ENCODE measurements around the gene CLDN20. TPM values are rescaled to one million over a fixed set of nuclear protein-coding genes. Genes with fewer than 3 reads are reported as not detected.

The CLDN20 gene
- total and polyA plus RNA-seq, 3 donors from 2014 or later, result 0.26 TPM; not detected in 2

- Histone ChIP-seq H3K27me3 (no peaks in the 10 kb centered on the region), H3K4me3 (peak overlapping the region; percentile 82 to 83), H3K36me3 (ENCODE audit: low read depth, missing control alignments) (no peaks in the 10 kb centered on the region), H3K27ac (peak overlapping the region; percentile 48 to 75), H3K4me1 (peaks cover 11% of the 10 kb centered on the region), H3K9me3 (no peaks in the 10 kb centered on the region)
- no peak for TF ChIP-seq CTCF (IDR thresholded peaks at IDR 0.05)
- no peak for TF ChIP-seq POLR2A (IDR thresholded peaks at IDR 0.05)
- peak; percentile 67 for DNase-seq
- WGBS, 2 donors, result 1% methylated on average over 18 to 20 of the region's 20 CpGs
- intact Hi-C loops (cut with DNase I; ENCODE audit: low total_unique reads), result no loop called here
Measured at GRCh38 chr6:155314773-155315515, 51.1 kb downstream of the CLDN20 start.

- Histone ChIP-seq H3K9me3 (no peaks in the 10 kb centered on the region), H3K4me1 (peaks cover 11% of the 10 kb centered on the region), H3K4me3 (peak overlapping the region in 1 of 2 donors; percentile 82), H3K27ac (peak overlapping the region in 1 of 2 donors; percentile 75), H3K27me3 (no peaks in the 10 kb centered on the region), H3K36me3 (ENCODE audit: low read depth, missing control alignments) (no peaks in the 10 kb centered on the region)
- WGBS, 2 donors, result 8 to 16% methylated on average over 3 of the region's 3 CpGs
- intact Hi-C loops (cut with DNase I; ENCODE audit: low total_unique reads), result no loop called here
- no peak for DNase-seq
- TF ChIP-seq CTCF (IDR thresholded peaks at IDR 0.05) (no peak), POLR2A (IDR thresholded peaks at IDR 0.05) (no peak)
Measured at GRCh38 chr6:155315516-155315871, 51.7 kb downstream of the CLDN20 start.

GRCh38 chr6:155316419-155316818 is 52.6 kb downstream of the CLDN20 start:
- Histone ChIP-seq H3K4me1 (peaks cover 11% of the 10 kb centered on the region), H3K27me3 (no peaks in the 10 kb centered on the region), H3K36me3 (ENCODE audit: low read depth, missing control alignments) (no peaks in the 10 kb centered on the region), H3K27ac (peak overlapping the region in 1 of 2 donors; percentile 3), H3K9me3 (no peaks in the 10 kb centered on the region), H3K4me3 (no peak overlapping the region)
- 91 to 97% methylated on average over 1 of the region's 1 CpG for WGBS, 2 donors
- DNase-seq, result no peak
- TF ChIP-seq POLR2A (IDR thresholded peaks at IDR 0.05) (no peak), CTCF (IDR thresholded peaks at IDR 0.05) (no peak)
- intact Hi-C loops (cut with DNase I; ENCODE audit: low total_unique reads), result no loop called here

- WGBS, 2 donors, result 88 to 96% methylated on average over 1 of the region's 1 CpG
- Histone ChIP-seq H3K27me3 (no peaks in the 10 kb centered on the region), H3K27ac (no peak overlapping the region), H3K4me1 (peaks cover 11% of the 10 kb centered on the region), H3K4me3 (no peak overlapping the region), H3K9me3 (no peaks in the 10 kb centered on the region), H3K36me3 (ENCODE audit: low read depth, missing control alignments) (no peaks in the 10 kb centered on the region)
- intact Hi-C loops (cut with DNase I; ENCODE audit: low total_unique reads), result no loop called here
- TF ChIP-seq POLR2A (IDR thresholded peaks at IDR 0.05), result no peak
- TF ChIP-seq CTCF (IDR thresholded peaks at IDR 0.05), result no peak
- no peak for DNase-seq
Measured at GRCh38 chr6:155317186-155317585, 53.4 kb downstream of the CLDN20 start.

GRCh38 chr6:155319902-155320301 is 56.1 kb downstream of the CLDN20 start:
- WGBS, 2 donors, result 88 to 90% methylated on average over 4 of the region's 4 CpGs

More at GRCh38 chr6:155319902-155320301, 56.1 kb downstream of the CLDN20 start:
- Histone ChIP-seq H3K4me1 (peaks cover 5% of the 10 kb centered on the region), H3K27ac (no peak overlapping the region), H3K27me3 (no peaks in the 10 kb centered on the region), H3K36me3 (ENCODE audit: low read depth, missing control alignments) (no peaks in the 10 kb centered on the region), H3K9me3 (no peaks in the 10 kb centered on the region), H3K4me3 (no peak overlapping the region)
- DNase-seq, result no peak
- intact Hi-C loops (cut with DNase I; ENCODE audit: low total_unique reads), result no loop called here
- TF ChIP-seq CTCF (IDR thresholded peaks at IDR 0.05) (no peak), POLR2A (IDR thresholded peaks at IDR 0.05) (no peak)

Measured in testis (tissue), 3 donors.